ENCODE data around the gene ST7. TPM values are rescaled to one million over a fixed set of nuclear protein-coding genes. Genes with fewer than 3 reads are reported as not detected.

Gene ST7
- total and polyA plus RNA-seq, 2 donors (not counting 3 experiments of a cell fraction or from before 2014, with no cell fraction given) = 18.6 to 24.9 TPM

DNA sequence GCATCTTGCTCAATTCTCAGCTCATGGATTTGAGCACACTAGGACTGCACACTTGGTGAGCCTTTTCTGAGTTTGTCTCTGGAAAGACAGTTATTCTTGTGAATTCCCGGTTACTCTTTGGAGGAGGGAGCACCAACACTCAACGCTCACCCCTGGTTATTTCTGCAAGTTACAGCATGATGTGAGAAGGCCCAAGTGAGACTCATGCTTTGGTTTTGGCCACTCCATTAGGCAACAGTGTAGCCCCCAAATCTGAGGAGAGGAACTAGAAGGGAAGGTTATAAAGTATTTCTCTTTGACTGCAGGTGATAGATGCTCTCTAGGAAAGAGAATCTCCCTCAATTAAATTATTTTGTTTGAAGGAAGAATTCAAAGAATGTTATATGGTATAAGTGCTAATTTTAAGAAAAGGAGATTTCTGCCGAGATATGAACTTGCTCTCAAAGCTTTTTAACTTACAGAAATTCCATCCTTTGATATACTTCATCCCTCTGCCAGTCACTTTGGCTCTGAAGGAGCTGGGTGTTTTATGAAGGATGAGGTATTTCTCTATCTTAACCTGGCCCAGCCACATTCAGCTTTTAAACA is 186.2 kb downstream of the ST7 start:
- H3K79me2 ChIP-seq (ENCODE audit: control insufficient read depth, insufficient read depth, low read length) = no peaks in the 10 kb centered on the region
- H3K9ac ChIP-seq (replicated peaks; ENCODE audit: extremely low read depth, insufficient read depth, low read length) = no peak overlapping the region
- no peaks in the 10 kb centered on the region for H4K20me1 ChIP-seq (replicated peaks; ENCODE audit: control insufficient read depth, extremely low read depth, insufficient read depth, low read length)
- POLR2A ChIA-PET = no interaction called here
- no peaks in the 10 kb centered on the region for H3K9me3 ChIP-seq (replicated peaks; ENCODE audit: control insufficient read depth, insufficient read depth, low read length)
- dilution Hi-C loops (cut with MboI; ENCODE audit: extremely low pct_ligation_motif_present, low sequenced_read_pairs) (no loop called here), intact Hi-C loops (cut with micrococcal nuclease) (loop anchor here (10.0 kb wide), 1 partner anchor 245 kb away; no protein-coding TSS in a partner anchor)
- H3K9me1 ChIP-seq (replicated peaks; ENCODE audit: control insufficient read depth, extremely low read depth, insufficient read depth, low read length) = no peaks in the 10 kb centered on the region
- TF ChIP-seq EZH2 (IDR thresholded peaks at IDR 0.05; ENCODE audit: borderline replicate concordance, low read depth, low read length, severe bottlenecking) (no peak), POLR2A (IDR thresholded peaks at IDR 0.05; ENCODE audit: low read depth, low read length) (no peak), MYC (IDR thresholded peaks at IDR 0.05; ENCODE audit: low read depth, low read length) (no peak), FOS (IDR thresholded peaks at IDR 0.05; ENCODE audit: borderline replicate concordance, insufficient read depth, low read length) (no peak), JUN (IDR thresholded peaks at IDR 0.05; ENCODE audit: borderline replicate concordance, insufficient read depth, insufficient read length, low read depth) (no peak), GATA2 (IDR thresholded peaks at IDR 0.05; ENCODE audit: insufficient read depth, insufficient read length, low read depth, low read length) (no peak)
- TF ChIP-seq, protein P1, sequence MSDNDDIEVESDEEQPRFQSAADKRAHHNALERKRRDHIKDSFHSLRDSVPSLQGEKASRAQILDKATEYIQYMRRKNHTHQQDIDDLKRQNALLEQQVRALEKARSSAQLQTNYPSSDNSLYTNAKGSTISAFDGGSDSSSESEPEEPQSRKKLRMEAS (IDR thresholded peaks at IDR 0.05; ENCODE audit: insufficient read depth, insufficient read length) = no peak
- peak overlapping the region; percentile 8 for H3K4me2 ChIP-seq (ENCODE audit: insufficient read depth, low read length)
- DNase-seq (ENCODE audit: low read depth, low spot score) = no peak
- FAIRE-seq = no peak
- no peak overlapping the region for H2AFZ ChIP-seq (ENCODE audit: low read depth, low read length)
- H3K36me3 ChIP-seq (ENCODE audit: control insufficient read depth in 2 of 2, extremely low read depth in 1 of 2, insufficient read depth in 2 of 2, low read length in 2 of 2) = no peaks in the 10 kb centered on the region
- H3K27me3 ChIP-seq (ENCODE audit: control insufficient read depth in 2 of 2, insufficient read depth in 2 of 2, low read length in 2 of 2) = no peaks in the 10 kb centered on the region
- peaks cover 25% of the 10 kb centered on the region for H3K4me1 ChIP-seq (ENCODE audit: control insufficient read depth, extremely low read depth, insufficient read depth, low read length)
- H3K4me3 ChIP-seq (replicated peaks in 1 of 3; ENCODE audit: insufficient read depth in 1 of 3, low read depth in 1 of 3, low read length in 3 of 3) = no peak overlapping the region
- no TSS peak for BruUV-seq (replicated peaks)
- CTCF ChIA-PET = interaction anchor here (1.0 to 1.7 kb wide), 4 partner anchors 12 to 151 kb away, joined by 3 to 6 read pairs (median 4); no protein-coding TSS in a partner anchor
- H3K27ac ChIP-seq (ENCODE audit: insufficient read depth, low read depth, low read length) = no peak overlapping the region

DNA sequence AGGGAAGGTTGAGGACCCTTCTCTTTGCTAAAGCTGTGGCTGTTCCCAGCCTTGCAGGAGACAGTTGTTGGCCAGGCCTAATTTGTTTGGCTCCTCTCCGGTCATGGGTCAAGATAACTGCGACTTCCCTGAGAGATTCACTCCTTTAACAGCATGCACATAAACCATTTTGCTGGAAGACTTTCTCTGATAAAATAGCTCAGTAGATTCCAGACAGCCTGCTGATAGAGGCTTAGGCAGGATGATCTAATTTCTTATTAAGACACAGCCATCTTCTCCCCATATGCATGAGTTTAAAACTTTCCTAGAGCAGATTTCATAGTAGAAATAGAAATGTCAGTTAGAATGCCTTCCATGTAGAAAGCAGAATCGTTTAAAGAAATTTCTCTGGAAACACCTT is 187.6 kb downstream of the ST7 start:
- dilution Hi-C loops (cut with MboI; ENCODE audit: extremely low pct_ligation_motif_present, low sequenced_read_pairs) = no loop called here
- no peaks in the 10 kb centered on the region for H3K36me3 ChIP-seq (ENCODE audit: control insufficient read depth in 2 of 2, extremely low read depth in 1 of 2, insufficient read depth in 2 of 2, low read length in 2 of 2)
- no peaks in the 10 kb centered on the region for H3K9me1 ChIP-seq (replicated peaks; ENCODE audit: control insufficient read depth, extremely low read depth, insufficient read depth, low read length)
- no peak overlapping the region for H3K27ac ChIP-seq (ENCODE audit: insufficient read depth, low read depth, low read length)
- no peak overlapping the region for H3K4me2 ChIP-seq (ENCODE audit: insufficient read depth, low read length)
- ChIA-PET POLR2A (no interaction called here), CTCF (interaction anchor here (1.4 to 1.8 kb wide), 2 partner anchors 14 to 153 kb away, joined by 7 read pairs; no protein-coding TSS in a partner anchor)
- TF ChIP-seq EZH2 (IDR thresholded peaks at IDR 0.05; ENCODE audit: borderline replicate concordance, low read depth, low read length, severe bottlenecking) (no peak), POLR2AphosphoS5 (IDR thresholded peaks at IDR 0.05; ENCODE audit: insufficient read depth, low read depth, low read length) (no peak), POLR2A (IDR thresholded peaks at IDR 0.05; ENCODE audit: low read depth, low read length) (no peak), MYC (IDR thresholded peaks at IDR 0.05; ENCODE audit: low read depth, low read length) (no peak), FOS (IDR thresholded peaks at IDR 0.05; ENCODE audit: borderline replicate concordance, insufficient read depth, low read length) (no peak), JUN (IDR thresholded peaks at IDR 0.05; ENCODE audit: borderline replicate concordance, insufficient read depth, insufficient read length, low read depth) (no peak), GATA2 (IDR thresholded peaks at IDR 0.05; ENCODE audit: insufficient read depth, insufficient read length, low read depth, low read length) (no peak)
- TF ChIP-seq, protein P1 (IDR thresholded peaks at IDR 0.05; ENCODE audit: insufficient read depth, insufficient read length) = no peak
- TF ChIP-seq, protein P2, sequence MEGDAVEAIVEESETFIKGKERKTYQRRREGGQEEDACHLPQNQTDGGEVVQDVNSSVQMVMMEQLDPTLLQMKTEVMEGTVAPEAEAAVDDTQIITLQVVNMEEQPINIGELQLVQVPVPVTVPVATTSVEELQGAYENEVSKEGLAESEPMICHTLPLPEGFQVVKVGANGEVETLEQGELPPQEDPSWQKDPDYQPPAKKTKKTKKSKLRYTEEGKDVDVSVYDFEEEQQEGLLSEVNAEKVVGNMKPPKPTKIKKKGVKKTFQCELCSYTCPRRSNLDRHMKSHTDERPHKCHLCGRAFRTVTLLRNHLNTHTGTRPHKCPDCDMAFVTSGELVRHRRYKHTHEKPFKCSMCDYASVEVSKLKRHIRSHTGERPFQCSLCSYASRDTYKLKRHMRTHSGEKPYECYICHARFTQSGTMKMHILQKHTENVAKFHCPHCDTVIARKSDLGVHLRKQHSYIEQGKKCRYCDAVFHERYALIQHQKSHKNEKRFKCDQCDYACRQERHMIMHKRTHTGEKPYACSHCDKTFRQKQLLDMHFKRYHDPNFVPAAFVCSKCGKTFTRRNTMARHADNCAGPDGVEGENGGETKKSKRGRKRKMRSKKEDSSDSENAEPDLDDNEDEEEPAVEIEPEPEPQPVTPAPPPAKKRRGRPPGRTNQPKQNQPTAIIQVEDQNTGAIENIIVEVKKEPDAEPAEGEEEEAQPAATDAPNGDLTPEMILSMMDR (IDR thresholded peaks at IDR 0.05; ENCODE audit: extremely low read depth in 1 of 2, insufficient read depth in 1 of 2, low read depth in 1 of 2, low read length in 2 of 2) = no peak
- intact Hi-C loops (cut with micrococcal nuclease) = no loop called here
- no peak for FAIRE-seq
- H4K20me1 ChIP-seq (replicated peaks; ENCODE audit: control insufficient read depth, extremely low read depth, insufficient read depth, low read length) = no peaks in the 10 kb centered on the region
- no peak overlapping the region for H2AFZ ChIP-seq (ENCODE audit: low read depth, low read length)
- no peak overlapping the region for H3K4me3 ChIP-seq (replicated peaks in 1 of 3; ENCODE audit: insufficient read depth in 1 of 3, low read depth in 1 of 3, low read length in 3 of 3)
- H3K79me2 ChIP-seq (ENCODE audit: control insufficient read depth, insufficient read depth, low read length) = no peaks in the 10 kb centered on the region
- H3K27me3 ChIP-seq (ENCODE audit: control insufficient read depth in 2 of 2, insufficient read depth in 2 of 2, low read length in 2 of 2) = no peaks in the 10 kb centered on the region
- H3K9ac ChIP-seq (replicated peaks; ENCODE audit: extremely low read depth, insufficient read depth, low read length) = no peak overlapping the region
- BruUV-seq (replicated peaks) = no TSS peak
- H3K9me3 ChIP-seq (replicated peaks; ENCODE audit: control insufficient read depth, insufficient read depth, low read length) = no peaks in the 10 kb centered on the region
- no peak for DNase-seq (ENCODE audit: low read depth, low spot score)
- peaks cover 25% of the 10 kb centered on the region for H3K4me1 ChIP-seq (ENCODE audit: control insufficient read depth, extremely low read depth, insufficient read depth, low read length)

Data from endothelial cell of umbilical vein (primary cell).